ENCODE measurements around the gene ZNF575.

Gene ZNF575, protein sequence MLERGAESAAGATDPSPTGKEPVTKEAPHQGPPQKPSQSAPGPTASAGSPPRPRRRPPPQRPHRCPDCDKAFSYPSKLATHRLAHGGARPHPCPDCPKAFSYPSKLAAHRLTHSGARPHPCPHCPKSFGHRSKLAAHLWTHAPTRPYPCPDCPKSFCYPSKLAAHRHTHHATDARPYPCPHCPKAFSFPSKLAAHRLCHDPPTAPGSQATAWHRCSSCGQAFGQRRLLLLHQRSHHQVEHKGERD

DNA sequence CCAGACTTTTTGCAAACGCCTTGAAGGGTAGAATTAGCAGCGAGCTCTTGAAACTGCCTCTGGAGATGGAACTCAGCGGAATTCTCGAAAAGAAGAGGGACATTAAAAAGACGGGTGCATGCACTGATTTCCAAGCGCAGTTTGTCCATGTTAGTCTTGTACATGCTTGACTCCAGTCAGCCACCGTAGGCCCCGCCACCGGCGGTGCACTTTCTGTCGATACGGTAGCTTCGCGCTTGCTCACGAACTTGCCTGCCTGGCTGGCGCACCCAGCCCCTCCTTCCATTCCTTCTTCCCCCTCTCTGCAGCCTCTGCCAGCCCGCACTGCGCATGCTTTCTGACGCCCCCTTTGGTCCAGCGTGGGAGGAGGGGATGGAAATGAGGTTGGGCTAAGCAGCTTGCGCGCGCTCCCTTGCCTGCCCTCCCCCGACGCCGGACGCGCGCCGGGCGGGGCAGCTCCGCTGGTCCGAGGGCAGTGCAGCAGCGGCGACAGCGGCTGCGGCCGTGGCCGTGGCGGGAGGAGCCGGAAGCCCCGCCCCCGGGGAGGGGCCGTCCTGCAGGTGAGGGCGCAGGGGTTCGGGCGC lies at the start of gene ZNF575:
Gene ZNF575 (plus strand): TSS at position 227 of the 584 bp plus-strand sequence. CDS start 1,235 bp downstream, outside the sequence.
- Mint-ChIP-seq H3K4me1 (ENCODE audit: low read depth) (peaks cover 15% of the 10 kb centered on the region), H3K4me3 (peak within 1 kb of the TSS; percentile 86), H3K27ac (peak within 1 kb of the TSS; percentile 95), H3K36me3 (ENCODE audit: low read depth) (peaks cover 9% of the 10 kb centered on the region), H3K9me3 (no peaks in the 10 kb centered on the region), H3K27me3 (ENCODE audit: low read depth) (no peaks in the 10 kb centered on the region)
- DNase-seq (ENCODE audit: low spot score) = peak; percentile 92

DNA sequence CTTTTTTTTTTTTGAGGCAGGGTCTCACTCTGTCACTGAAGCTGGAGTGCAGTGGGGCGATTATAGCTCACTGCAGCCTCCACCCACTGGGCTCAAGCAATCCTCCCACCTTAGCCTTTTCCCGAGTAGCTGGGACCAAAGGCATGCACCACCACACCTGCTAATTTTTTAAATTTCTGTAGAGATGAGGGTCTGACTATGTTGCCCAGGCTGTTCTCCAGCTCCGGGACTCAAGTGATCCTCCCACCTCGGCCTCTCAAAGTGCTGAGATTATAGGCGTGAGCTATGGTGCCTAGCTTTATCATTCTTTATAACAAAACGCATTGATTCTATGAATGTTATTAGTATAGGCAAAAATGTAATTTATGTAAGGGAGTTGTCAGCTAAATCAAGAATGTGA lies 49.7 kb upstream of the ZNF575 start:
- H3K36me3 Mint-ChIP-seq (ENCODE audit: low read depth) = no peaks in the 10 kb centered on the region
- no peak overlapping the region for H3K27ac Mint-ChIP-seq
- H3K9me3 Mint-ChIP-seq = no peaks in the 10 kb centered on the region
- H3K4me1 Mint-ChIP-seq (ENCODE audit: low read depth) = no peaks in the 10 kb centered on the region
- no peak overlapping the region for H3K4me3 Mint-ChIP-seq
- DNase-seq (ENCODE audit: low spot score) = no peak
- H3K27me3 Mint-ChIP-seq (ENCODE audit: low read depth) = no peaks in the 10 kb centered on the region

DNA sequence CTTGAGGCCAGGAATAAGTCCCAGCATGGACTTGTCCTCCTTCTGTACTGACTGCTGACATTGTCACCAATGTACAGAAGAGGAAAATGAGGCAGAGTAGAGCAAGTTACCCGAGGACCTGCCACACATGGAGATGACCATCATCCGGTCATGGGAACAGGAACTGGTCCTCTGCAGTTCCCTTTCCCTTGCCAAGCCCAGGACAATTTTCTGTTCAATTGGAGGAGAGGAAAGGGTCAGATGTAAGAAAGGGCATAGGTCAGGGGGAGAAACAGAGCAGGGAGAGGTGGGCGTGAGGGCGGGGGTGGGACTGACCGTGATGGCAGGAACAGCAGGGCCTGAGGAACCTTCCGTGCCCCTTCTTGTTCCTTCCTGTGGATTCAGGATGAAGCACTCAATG lies 47.0 kb upstream of the ZNF575 start:
- Mint-ChIP-seq H3K27ac (no peak overlapping the region), H3K4me3 (no peak overlapping the region), H3K36me3 (ENCODE audit: low read depth) (no peaks in the 10 kb centered on the region)

DNA sequence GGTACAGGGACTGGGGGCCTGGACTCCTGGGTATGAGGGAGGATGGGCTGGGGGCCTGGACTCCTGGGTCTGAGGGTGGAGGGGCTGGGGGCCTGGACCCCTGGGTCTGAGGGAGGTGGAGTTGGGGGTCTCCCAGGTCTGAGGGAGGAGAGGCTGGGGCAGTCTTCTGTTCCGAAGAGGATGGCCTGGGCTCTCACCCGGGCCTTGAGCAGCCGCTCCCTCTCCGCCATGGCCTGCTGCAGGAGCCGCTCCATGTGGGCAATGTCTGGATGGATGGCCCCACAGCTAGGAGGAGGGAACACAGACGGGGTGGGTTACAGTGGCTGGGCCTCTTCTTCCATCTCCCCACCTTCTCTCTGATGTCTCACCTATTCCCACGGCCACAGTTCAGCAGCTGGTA lies 46.6 kb upstream of the ZNF575 start:
- Mint-ChIP-seq H3K4me3 (no peak overlapping the region), H3K27ac (no peak overlapping the region), H3K27me3 (ENCODE audit: low read depth) (no peaks in the 10 kb centered on the region)

More for the DNA sequence above, 47.0 kb upstream of the ZNF575 start:
- Mint-ChIP-seq H3K27me3 (ENCODE audit: low read depth) (no peaks in the 10 kb centered on the region), H3K4me1 (ENCODE audit: low read depth) (no peaks in the 10 kb centered on the region), H3K9me3 (no peaks in the 10 kb centered on the region)
- no peak for DNase-seq (ENCODE audit: low spot score)

DNA sequence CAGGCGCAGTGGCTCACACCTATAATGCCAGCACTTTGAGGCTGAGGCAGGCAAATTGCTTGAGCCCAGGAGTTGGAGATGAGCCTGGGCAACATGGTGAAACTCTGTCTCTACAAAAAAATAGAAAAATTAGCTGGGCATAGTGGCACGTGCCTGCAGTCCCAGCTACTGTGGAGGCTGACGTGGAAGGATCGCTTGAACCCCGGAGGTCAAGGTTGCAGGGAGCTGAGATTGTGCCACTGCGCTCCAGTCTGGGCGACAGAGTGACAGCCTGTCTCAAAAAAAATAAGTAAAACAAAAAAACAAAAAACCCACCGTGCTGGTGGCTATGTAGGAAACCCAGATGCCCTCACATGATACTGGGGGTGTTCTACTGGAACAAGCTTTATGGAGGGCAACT lies 44.8 kb upstream of the ZNF575 start:
- H3K27me3 Mint-ChIP-seq (ENCODE audit: low read depth) = no peaks in the 10 kb centered on the region
- no peaks in the 10 kb centered on the region for H3K9me3 Mint-ChIP-seq
- no peaks in the 10 kb centered on the region for H3K36me3 Mint-ChIP-seq (ENCODE audit: low read depth)
- H3K27ac Mint-ChIP-seq = no peak overlapping the region
- H3K4me1 Mint-ChIP-seq (ENCODE audit: low read depth) = no peaks in the 10 kb centered on the region
- no peak for DNase-seq (ENCODE audit: low spot score)
- no peak overlapping the region for H3K4me3 Mint-ChIP-seq

More for the DNA sequence above, 46.6 kb upstream of the ZNF575 start:
- H3K9me3 Mint-ChIP-seq = no peaks in the 10 kb centered on the region
- H3K36me3 Mint-ChIP-seq (ENCODE audit: low read depth) = no peaks in the 10 kb centered on the region
- DNase-seq (ENCODE audit: low spot score) = no peak
- H3K4me1 Mint-ChIP-seq (ENCODE audit: low read depth) = no peaks in the 10 kb centered on the region

DNA sequence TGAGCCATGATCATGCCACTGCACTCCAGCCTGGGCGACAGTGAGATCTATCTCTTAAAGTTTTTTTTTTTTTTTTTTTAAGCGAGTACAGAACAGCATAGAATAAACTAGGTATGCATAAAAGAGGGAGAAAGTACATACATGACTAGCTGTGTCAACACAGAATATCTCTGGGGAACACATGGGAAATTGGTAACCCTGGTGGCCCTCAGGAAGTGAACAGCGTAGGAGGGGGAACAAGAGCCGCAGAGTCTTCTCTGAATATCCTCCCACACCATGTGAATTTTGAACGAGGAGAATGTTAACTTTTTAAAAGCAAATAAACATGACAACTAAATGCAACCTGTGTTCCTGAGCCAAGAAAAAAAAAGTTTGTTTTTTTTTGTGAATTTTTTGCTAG lies 43.7 kb upstream of the ZNF575 start:
- Mint-ChIP-seq H3K4me3 (no peak overlapping the region), H3K4me1 (ENCODE audit: low read depth) (no peaks in the 10 kb centered on the region), H3K36me3 (ENCODE audit: low read depth) (no peaks in the 10 kb centered on the region), H3K27me3 (ENCODE audit: low read depth) (no peaks in the 10 kb centered on the region), H3K27ac (no peak overlapping the region), H3K9me3 (no peaks in the 10 kb centered on the region)
- DNase-seq (ENCODE audit: low spot score) = no peak

DNA sequence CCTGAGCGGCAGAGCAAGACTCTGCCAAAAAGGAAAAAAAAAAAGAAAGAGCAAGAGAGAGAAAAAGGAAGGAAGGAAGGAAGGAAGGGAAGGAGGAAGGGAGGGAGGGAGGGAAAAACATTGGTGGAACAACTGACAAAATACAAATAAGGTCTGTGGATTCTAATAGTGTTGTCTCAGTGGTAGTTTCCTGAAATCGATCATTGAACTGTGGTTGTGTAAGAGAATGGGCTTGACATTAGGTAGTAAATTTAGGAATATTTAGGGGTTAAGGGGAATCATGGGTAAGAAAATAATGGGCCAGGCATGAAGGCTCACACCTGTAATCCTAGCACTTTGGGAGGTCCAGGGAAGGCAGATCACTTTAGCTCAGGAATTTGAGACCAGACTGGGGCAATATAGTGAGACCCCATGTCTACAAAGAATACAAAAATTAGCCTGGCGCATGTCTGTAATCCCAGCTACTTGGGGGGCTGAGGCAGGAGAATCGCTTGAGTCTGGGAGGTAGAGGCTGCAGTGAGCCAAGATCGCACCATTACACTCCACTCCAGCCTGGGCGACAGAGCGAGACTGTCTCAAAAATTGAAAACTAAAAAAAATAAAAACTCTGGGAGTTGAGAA lies 42.9 kb upstream of the ZNF575 start:
- Mint-ChIP-seq H3K36me3 (ENCODE audit: low read depth) (no peaks in the 10 kb centered on the region), H3K27ac (no peak overlapping the region), H3K27me3 (ENCODE audit: low read depth) (no peaks in the 10 kb centered on the region), H3K9me3 (no peaks in the 10 kb centered on the region), H3K4me1 (ENCODE audit: low read depth) (no peaks in the 10 kb centered on the region), H3K4me3 (no peak overlapping the region)
- DNase-seq (ENCODE audit: low spot score) = no peak

DNA sequence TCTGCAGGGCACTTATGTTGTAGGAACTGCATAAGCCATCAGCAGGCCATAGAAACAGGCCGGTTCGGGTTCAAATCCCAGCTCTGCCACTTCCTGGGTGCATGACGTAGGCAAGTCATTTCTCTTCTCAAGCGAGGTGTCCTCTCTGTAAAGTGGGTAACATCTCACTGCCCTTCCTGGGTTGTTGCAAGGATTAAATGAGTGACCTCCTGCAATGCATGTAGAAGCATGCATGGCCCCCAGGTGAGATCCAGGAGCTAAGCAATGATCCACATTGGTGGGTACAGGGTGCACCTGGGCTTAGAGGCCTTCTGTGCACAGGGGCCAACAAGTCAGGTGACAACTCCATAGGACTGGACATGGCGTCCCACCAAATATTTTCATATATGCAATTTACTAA lies 42.2 kb upstream of the ZNF575 start:
- H3K27me3 Mint-ChIP-seq (ENCODE audit: low read depth) = no peaks in the 10 kb centered on the region
- no peaks in the 10 kb centered on the region for H3K4me1 Mint-ChIP-seq (ENCODE audit: low read depth)
- H3K36me3 Mint-ChIP-seq (ENCODE audit: low read depth) = peaks cover 2% of the 10 kb centered on the region
- DNase-seq (ENCODE audit: low spot score) = no peak
- no peaks in the 10 kb centered on the region for H3K9me3 Mint-ChIP-seq
- no peak overlapping the region for H3K4me3 Mint-ChIP-seq
- no peak overlapping the region for H3K27ac Mint-ChIP-seq

DNA sequence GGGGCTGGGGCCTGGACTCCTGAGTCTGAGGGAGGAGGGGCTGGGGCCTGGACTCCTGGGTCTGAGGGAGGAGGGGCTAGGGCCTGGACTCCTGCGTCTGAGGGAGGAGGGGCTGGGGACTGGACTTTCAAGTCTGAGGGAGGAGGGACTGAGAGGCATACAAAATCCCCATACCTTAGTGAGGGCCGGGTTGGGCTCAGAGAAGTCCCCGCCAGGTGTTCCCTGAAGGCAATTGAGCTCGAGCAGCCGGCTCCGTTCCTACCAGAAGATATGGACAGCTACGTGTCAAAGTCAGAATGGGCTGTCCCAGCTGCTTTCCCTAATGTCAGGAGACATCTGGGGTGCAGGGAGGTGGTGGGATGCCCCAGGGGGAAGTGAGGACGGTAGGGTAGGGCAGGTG lies 37.9 kb upstream of the ZNF575 start:
- H3K4me1 Mint-ChIP-seq (ENCODE audit: low read depth) = no peaks in the 10 kb centered on the region
- no peak overlapping the region for H3K27ac Mint-ChIP-seq
- no peak for DNase-seq (ENCODE audit: low spot score)
- peaks cover 9% of the 10 kb centered on the region for H3K36me3 Mint-ChIP-seq (ENCODE audit: low read depth)
- H3K9me3 Mint-ChIP-seq = no peaks in the 10 kb centered on the region
- no peaks in the 10 kb centered on the region for H3K27me3 Mint-ChIP-seq (ENCODE audit: low read depth)
- H3K4me3 Mint-ChIP-seq = no peak overlapping the region

DNA sequence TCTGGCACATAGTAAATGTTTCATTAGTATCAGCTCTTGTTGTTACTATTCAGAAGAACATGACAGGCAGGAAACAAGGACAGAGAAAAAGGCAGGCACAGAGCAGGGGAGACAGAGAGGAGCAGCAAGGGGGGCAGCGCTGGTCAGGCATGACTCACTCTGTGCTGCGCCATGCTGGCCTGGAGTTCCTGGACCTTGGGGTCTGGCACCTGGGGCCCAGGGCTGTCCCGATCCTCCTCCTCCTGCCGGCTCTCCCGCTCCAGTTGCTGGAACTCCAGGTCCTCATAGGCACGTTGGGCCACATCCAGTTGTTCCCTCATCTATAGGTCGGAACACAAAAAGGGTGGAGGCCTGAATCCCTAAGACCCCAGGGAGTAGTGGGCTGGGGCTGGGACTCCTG lies 36.0 kb upstream of the ZNF575 start:
- Mint-ChIP-seq H3K27me3 (ENCODE audit: low read depth) (no peaks in the 10 kb centered on the region), H3K27ac (no peak overlapping the region), H3K36me3 (ENCODE audit: low read depth) (peaks cover 11% of the 10 kb centered on the region), H3K4me3 (no peak overlapping the region), H3K4me1 (ENCODE audit: low read depth) (peaks cover 2% of the 10 kb centered on the region), H3K9me3 (no peaks in the 10 kb centered on the region)
- DNase-seq (ENCODE audit: low spot score) = no peak

DNA sequence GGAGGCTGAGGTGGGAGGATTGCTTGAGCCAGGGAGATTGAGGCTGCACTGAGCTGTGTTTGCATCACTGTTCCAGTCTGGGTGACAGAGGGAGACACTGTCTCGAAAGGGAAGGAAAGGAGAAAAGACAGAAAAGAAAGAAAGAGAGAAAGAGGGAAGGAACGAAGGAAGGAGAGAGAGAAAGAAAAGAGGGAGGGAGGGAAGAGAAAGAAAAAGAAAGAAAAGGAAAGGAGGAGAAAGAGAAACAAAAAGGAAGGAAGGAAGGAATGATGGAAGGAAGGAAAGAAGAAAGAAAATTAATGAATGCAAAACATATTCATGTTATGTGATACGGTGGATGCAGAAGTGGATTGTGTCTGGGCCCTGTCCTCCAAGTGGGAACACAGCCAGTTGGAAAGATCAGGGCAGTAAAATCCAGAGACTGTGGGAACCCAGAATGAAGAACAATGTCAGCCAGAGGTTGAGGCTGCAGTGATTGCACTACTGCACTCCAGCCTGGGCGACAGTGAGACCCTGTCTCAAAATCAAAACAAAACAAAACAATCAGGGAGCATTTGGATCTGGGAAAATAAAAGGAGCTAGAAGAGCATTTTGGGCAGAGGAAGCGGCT lies 34.6 kb upstream of the ZNF575 start:
- DNase-seq (ENCODE audit: low spot score) = no peak
- Mint-ChIP-seq H3K36me3 (ENCODE audit: low read depth) (peaks cover 12% of the 10 kb centered on the region), H3K9me3 (no peaks in the 10 kb centered on the region), H3K4me3 (no peak overlapping the region), H3K4me1 (ENCODE audit: low read depth) (peaks cover 10% of the 10 kb centered on the region), H3K27ac (peak overlapping the region; percentile 8), H3K27me3 (ENCODE audit: low read depth) (no peaks in the 10 kb centered on the region)

DNA sequence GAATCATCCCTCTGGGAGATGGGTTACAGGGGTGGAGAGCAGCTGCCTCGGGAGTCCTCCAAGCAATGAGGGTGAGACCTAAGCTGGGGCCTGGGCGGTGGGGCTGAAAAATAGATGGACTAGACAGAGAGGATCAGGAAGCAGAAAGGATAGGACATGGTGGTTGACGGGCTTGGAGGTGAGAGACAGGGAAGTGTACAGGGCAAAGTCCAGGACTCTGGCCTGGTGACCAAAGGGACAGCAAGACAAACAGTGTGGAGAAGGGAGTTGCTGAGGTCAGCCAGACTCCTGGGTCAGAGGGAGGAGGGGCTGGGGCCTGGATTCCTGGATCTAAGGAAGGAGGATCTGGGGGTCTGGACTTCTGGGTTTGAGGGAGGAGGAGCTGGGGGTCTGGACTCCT lies 33.9 kb upstream of the ZNF575 start:
- no peaks in the 10 kb centered on the region for H3K9me3 Mint-ChIP-seq
- H3K36me3 Mint-ChIP-seq (ENCODE audit: low read depth) = peaks cover 12% of the 10 kb centered on the region
- peaks cover 13% of the 10 kb centered on the region for H3K4me1 Mint-ChIP-seq (ENCODE audit: low read depth)
- DNase-seq (ENCODE audit: low spot score) = no peak
- H3K27ac Mint-ChIP-seq = peak overlapping the region; percentile 34
- H3K27me3 Mint-ChIP-seq (ENCODE audit: low read depth) = no peaks in the 10 kb centered on the region
- H3K4me3 Mint-ChIP-seq = no peak overlapping the region

DNA sequence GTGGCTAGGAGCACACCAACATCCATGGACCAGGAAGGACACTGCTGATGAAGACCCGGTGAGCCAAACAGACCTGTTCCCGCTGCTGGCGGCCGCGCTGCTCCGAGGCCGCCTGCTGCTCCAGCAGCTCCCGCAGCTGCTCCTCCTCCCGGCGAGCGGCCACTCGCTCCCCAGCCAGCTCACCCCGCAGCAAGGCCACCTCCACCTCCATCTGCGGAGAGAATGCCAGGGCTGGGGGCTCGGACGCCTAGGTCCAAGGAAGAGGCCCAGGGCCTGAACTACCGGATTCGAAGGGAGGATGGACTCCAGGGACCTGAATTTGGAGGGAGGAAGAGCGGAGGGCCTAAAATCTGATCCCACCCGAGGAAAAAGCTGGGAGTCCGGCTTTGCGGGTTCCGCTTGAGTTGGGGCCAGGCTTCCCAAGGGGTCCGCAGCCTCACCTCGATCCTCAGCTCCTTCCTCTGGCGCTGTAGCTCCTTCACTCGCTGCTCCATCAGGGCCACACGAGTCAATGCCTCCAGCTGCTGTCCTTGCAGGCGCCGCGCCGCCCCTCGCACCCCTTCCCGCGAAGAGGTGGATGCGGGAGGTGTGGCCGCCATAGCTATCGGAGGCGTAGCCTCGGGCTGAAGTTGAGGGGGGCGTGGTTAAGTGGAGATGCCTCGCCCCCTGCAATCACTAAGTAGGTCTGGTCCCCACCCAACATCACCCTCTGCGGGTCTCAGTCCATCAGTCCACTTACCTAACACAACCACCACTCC lies 31.1 kb upstream of the ZNF575 start:
- no peaks in the 10 kb centered on the region for H3K27me3 Mint-ChIP-seq (ENCODE audit: low read depth)
- H3K36me3 Mint-ChIP-seq (ENCODE audit: low read depth) = peaks cover 18% of the 10 kb centered on the region
- no peak for DNase-seq (ENCODE audit: low spot score)
- H3K4me1 Mint-ChIP-seq (ENCODE audit: low read depth) = peaks cover 27% of the 10 kb centered on the region
- no peak overlapping the region for H3K4me3 Mint-ChIP-seq
- H3K9me3 Mint-ChIP-seq = no peaks in the 10 kb centered on the region
- no peak overlapping the region for H3K27ac Mint-ChIP-seq
